Activated naive CD4-positive, alpha-beta T cell (primary cell): ENCODE data around the gene IFT122.

Source experiments
- DNase-seq, 4 experiments: peaks; one replicate each; lab custom pipeline; 2025; lab: John Stamatoyannopoulos, UW

The IFT122 gene

DNA sequence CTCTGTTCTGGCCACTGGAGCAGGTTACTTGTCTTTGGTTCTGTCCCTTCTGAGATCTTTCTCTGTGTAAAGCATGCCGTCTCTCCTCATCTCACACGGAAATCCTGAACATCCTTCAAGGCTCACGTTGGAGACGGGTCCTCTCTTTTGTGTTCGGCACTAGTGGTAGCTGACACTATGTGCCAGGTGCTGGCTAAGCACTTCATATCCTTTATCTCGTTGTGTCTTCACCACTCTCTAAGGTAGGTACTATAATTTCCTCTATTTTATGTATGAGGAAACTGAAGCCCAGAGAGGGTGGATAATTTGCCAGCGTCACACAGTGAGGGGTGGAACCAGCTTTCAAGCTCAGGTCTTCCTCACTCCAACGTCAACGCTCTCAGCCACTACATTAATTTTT lies 1.2 kb downstream of the IFT122 start:
- no peak for DNase-seq

DNA sequence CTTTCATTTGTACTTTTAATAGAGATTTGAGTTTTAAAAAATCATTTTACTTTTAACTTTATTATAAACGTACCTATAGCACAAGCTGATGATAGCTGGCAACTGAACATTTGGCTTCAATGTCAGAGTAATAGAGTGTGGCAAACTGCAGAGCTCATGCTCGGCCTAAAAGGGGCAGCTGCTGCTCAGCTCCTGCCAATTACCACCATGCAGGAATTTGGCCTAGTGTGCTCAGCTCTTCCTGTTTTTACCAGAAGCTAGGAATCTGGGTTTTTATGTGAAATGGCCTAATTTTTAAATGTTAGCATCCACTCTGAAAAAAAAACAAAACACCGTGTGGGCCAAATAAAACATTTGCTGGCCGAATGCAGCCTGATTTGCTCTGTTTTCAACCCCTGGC lies 1.8 kb downstream of the IFT122 start:
- DNase-seq = no peak

DNA sequence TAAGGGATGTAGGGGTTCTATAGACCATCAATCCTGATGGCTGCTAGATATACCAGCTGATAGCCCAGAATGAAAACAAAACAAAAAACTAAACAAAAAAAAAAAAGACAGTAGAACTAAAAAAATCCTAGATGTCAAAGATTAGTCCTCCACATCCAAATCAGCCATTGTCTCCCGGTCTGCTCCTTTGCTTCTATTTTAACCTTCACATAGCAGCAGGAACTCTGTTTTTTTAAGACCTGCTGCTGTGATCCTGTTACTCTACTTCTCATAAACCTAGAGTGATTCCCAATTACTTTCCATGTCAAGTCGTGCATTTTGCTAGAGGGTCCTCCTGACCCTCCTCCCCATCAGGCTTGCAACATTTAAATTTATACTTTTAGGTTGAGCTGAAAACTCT lies 2.5 kb downstream of the IFT122 start:
- DNase-seq = no peak

DNA sequence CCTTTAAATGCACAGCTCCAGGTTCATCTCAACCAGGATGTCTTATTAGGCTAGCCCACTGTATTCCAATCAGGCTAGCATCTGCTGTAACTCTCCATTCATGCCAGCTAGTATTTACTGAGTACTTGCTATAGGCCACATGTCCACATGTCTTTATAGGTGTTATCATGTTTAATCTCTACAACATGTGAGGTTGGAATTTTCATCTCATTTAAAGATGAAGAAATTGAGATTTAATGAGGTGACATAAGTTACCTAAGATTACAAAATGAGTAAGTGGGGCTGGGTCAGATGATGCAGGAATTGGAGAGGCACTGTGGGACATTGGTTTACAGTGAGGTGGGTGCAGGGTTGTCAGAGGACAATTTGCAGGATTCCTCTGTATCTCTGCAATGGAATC lies 2.9 kb downstream of the IFT122 start:
- DNase-seq = no peak

DNA sequence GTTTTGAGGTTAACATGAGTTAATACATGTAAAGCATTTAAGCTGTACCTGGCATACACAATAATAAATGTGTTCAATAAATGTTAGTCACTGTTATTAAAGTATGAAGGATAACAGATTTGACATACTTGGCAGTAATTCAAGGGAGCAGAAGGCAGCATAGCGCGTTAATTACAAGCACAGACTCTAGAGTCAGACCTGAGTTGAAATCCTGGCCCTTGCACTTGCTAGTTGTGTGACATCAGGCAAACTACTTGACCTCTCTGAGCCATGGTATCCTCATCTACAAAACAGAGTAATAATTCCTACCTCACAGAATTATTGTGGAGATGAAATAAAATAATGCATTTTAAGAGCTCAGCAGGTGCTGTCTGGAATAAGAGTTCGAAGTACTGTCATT lies 5.4 kb downstream of the IFT122 start:
- no peak for DNase-seq

DNA sequence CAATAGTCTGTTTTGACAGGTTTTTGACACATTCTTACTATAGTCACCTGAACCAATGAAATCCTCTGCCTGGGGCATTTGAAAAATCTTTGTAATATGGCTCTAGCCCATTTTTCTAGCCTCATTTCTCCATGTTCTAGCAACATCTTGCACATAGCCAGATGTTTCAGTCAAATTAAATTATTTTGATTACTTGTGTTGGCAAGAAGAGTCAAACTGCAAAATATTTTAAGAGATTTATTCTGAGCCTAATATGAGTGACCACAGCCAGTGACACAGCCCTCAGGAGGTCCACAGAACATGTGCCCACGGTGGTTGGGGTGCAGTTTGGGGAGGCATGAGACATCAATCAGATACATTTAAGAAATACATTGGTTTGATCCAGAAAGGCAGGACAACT lies 6.9 kb downstream of the IFT122 start:
- DNase-seq = no peak

DNA sequence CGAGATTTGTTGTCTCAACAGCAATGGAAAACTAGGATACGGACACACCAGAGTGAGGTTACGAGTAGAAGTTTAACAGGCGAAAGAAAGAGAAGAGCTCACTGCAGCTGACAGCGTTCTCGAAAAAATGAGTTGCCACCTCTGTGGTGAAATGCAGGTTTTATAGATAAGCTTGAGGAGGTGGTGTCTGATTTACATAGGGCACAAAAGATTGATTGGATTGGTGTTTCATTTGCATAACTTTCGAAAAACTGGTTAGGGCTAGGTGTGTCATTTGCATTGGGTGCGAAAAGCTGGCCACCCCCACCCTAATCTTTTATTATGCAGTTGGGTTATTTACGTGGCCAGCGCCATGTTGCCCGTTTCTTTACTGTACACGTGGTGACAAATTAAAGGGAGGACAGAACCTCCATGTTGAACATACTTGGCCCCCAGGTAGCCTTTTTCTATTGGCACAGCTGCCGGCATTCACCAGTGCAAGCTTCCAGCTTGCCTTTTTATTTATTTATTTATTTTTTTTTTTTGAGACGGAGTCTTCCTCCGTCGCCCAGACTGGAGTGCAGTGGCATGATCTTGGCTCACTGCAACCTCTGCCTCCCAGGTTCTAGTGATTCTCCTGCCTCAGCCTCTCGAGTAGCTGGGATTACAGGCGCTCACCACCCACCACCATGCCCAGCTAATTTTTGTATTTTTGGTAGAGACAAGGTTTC lies 8.3 kb downstream of the IFT122 start:
- DNase-seq = no peak

DNA sequence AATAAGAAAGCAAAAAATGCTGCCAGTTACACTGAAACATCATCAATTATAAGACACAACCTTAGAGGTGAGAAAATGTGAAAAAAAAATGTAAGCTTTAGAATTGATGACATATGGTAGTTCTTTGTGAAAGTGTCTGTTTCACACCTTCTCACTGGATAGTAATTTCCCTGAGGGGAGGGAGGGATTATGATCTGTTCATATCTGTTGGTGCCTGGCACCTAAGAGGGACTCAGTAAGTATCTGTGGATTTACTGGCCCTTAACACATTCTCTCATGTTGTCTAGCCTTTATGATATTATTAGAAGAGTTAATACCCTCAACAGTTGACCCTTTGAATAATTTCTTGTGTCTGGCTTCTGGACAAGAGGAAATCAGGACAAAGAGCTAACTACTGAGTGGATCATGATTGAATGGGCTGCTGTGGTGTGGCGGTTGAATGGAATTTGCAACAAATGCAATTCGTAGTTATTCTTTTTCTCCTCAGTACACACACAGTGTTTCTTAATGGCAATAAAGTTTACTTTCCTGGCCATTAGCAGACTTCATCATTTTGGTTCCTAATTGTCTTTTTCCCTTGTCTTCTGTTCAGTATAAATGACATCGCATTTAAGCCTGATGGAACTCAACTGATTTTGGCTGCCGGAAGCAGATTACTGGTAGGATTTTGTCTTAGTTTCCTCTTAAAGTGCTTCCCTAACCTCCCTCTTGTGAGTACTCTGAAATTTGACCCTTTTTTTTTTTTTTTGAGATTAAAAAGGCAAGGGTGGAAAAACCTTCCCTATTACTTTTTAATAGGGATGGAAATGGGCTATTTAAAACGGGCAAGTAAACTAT lies 9.5 kb downstream of the IFT122 start:
- no peak for DNase-seq

DNA sequence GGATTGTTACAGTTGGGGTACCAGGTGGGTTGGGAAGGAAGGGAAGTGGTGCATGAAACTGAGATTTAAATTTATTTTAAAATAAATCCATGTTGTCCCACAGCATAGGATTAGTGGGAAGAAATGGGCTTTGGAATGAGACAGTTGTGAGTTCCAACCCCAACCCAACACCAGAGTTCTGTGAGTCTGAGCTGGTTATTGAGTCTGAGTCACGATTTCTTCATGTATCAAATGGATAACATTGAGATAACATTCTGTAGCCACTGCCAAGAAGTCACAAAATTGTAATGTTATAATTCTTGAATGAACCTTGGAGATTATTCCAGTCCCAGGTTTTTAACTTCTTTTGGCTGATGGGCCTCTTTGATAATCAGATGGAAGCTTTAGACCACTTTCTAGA lies 13.7 kb downstream of the IFT122 start:
- DNase-seq = no peak

DNA sequence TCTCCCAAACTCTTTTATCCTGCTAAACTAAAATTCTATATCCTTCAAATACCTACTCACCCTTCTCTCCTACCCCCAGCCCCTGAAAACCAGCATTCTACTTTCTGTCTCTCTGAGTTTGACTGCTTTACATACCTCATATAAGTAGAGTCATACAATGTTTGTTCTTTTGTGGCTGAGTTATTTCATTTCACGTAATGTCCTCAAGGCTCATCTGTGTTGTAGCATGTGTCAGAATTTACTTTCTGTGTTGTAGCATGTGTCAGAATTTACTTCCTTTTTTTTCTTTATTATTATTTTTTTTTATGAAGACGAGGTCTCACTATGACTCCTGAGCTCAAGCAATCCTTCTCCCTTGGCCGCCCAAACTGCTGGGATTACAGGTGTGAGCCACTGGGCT lies 20.1 kb downstream of the IFT122 start:
- no peak for DNase-seq

DNA sequence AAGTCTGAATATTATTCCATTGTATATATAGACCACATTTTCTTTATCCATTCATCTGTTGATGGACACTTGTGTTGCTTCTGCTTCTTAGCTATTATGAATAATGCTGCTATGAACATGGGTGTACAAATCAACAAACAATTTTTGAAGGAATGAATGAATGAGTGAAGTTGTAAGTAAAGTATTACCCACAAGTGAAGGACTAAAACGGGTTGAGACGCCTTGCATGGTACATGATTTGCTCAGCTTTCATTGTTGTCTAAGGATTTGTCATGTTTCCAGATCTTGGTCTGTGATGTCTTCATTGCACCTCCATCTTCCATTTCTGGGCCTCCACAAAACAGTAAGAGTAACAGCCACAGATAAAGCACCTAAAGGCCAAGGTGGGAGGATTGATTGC lies 20.5 kb downstream of the IFT122 start:
- no peak for DNase-seq

DNA sequence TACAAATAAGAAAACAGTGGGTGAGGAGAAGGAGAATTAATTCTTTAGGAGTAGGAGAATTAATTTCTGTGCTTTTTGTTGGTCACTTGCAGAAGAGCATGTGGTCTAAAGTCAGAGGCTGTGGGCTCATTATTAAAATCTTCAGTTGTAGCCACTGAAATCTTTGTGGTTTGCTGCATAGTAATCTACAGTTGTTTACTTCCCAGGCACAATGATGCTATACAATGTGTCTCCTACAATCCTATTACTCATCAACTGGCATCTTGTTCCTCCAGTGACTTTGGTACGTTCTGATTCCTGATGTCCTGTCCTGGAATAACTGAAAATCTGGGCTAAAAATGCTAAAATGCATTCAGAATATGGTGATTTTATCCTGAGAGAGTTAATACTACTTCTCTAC lies 21.0 kb downstream of the IFT122 start:
- no peak for DNase-seq

DNA sequence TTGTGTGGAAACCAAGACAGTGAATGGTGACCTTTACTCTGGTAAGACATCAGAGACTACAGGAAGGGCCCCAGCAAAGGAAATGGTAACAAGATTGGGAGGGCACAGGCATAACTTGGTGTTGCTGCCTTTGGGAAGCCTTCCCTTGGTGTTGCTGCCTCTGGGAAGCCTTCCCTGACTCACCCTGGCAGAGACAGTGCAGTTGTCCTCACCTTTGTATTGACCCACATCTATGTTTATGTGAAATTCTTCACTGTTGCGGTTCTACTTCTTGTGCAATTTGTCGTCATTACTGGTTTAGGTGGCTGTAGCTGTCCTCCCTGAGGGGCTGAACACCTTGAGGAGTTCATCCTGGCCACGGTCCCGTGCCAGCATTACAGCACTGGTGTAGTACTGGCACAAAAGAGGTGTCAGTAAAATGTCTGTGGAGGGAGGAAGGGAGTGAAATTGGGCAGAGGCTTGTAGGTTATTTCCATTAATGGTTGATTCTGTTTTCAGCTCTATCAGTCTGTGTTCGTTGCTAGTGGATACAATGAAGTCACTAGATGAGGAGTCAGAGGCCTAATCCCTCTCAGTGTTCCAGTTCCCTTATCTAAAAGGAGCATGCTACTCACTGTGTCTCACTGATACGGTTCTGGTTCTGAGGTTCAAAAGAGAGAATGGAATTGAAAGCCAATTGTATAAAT lies 21.6 kb downstream of the IFT122 start:
- DNase-seq = no peak

DNA sequence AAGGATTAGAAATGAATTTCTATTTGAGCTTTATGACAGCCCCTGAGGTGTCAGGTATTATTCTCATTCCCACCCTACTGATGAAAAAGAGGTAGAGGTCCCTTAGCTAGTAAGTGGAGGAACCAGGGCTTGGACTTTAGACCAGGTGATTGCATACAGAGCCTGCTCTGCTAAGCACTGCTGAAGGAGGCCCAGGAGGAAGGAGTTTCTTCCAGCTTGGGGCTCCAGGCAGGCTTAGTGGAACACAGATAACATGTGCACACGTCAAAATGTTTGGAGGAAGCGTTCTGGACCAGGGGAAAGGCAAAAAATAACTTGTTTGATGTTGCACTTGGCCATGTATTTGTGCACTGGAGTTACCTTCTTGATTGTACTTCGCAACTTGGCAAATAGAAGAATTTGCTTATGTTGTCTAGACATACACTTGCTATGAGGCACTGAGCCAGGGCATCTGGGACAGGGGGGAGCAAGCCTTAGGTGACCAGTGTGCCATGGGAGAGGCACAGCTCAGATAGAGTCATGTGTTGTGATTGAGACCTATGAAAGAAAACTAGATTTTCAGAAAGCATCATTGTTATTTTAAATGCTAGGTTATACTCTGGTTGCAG lies 22.4 kb downstream of the IFT122 start:
- no peak for DNase-seq

DNA sequence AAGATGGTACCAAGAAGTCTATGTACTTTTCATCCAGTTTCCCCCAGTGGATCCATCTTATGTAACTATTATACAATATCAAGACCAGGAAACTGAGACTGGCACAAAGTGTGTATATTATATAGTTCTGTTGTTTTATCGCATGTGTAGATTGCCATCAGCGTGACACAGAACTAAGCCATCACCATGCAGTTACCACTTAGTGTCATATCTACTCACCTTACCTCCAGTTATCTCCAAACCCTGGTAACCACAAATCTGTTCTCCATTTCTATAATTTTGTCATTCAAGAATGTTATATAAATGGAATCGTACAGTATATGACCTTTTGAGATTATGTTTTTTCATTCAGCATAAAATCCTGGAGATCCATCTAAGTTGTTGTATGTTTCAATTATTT lies 23.1 kb downstream of the IFT122 start:
- no peak for DNase-seq

DNA sequence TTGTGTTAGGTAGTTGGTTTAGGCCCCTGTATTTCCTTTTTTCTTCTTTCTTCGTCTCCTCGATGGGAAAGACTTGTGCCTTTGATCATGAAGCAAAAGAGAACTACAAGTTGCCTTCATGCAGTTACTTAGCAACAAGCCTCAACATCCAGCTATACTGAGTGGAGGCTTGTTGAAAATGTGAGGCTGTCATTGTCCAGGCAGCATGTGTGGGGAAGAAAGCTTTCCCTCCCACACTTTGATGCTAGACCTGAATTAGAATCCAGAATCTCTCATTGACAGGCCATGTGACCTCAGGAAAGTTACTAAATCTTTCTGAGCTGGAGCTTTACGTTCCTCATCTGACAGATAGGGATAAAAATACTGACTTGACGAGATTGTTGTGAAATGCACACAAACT lies 23.7 kb downstream of the IFT122 start:
- DNase-seq = no peak

DNA sequence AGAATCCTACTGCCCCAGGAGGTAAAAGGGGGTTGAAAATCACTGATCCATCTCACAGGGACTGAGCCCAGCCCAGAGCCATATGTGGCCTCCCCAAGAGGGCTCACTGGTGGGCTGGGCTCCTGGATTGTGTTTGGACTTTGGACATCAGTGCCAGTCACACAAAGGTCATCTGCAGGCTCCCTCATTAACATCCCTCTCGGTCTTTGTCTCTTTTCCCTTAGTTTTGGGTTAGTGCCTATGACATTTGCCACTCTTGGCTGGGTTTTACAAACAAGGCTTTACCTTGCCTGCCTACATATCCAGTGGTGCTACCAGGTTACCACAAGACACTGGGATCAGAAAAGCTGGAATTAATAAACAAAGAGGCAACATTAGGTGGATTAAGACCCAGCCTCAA lies 27.9 kb downstream of the IFT122 start:
- no peak for DNase-seq

DNA sequence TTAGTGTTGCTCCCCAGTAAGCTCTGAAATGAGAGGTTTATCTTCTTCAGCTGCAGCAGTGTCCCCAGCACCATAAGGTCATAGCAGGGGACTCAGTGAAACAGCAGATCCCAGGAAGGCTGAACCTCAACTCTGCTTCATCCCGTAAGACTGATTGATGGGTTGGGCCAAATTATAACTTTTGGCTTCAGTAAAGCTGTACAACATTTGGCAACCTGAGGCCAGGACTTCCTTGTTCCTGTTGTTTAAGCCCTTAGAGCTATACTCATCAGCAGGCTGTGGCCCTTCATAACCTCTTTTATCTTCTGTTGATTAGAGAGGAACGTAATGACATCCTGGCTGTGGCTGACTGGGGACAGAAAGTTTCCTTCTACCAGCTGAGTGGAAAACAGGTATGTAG lies 29.0 kb downstream of the IFT122 start:
- no peak for DNase-seq

DNA sequence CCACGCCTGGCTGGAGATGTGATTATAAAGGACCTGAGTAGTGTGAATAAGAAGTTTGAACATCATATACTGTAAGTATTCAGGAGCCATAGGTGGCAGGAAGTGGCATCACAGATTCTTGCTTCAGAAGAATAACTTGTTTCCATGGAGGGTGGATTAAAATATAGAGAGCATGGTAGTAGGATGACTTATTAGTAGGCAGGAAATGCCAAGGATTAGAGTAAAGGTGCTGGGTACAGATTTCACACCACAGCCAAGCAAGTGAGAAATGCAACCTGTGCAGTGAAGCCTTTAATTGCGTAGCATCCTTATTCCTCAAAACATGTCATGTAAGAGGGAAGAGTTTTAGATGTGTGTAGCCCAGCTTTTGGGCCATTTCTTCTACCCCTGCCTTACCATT lies 30.8 kb downstream of the IFT122 start:
- no peak for DNase-seq

DNA sequence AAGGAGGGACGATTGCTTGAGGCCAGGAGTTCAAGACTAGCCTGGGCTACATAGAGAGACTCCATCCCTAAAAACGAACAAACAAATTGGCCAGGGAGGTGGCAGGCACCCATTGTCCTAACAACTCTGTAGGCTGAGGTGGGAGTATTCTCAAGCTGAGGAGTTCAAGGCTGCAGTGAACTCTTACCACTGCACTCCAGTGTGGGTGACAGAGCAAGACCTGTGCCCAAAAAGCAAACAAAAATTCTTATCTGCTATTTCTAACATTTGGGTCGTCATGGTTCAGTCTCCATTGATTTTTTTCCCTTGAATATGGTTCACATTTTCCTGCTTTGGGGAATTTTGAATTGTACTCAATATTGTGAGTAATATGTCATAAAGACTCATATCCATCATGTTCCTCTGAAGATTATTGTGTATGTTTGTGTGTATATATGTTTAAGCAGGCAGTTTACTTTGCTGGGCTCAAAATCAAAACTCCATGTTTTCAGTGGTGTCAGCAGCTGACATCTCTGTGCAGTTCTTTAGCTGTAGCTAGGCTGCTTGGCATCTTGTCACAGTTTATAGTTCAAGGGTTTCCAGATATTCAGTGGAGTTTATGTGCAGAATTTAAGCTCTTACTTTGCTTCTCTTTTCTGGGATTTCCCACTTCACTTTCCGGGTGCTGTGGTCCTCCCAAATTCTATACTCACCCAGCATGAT lies 33.2 kb downstream of the IFT122 start:
- no peak for DNase-seq

DNA sequence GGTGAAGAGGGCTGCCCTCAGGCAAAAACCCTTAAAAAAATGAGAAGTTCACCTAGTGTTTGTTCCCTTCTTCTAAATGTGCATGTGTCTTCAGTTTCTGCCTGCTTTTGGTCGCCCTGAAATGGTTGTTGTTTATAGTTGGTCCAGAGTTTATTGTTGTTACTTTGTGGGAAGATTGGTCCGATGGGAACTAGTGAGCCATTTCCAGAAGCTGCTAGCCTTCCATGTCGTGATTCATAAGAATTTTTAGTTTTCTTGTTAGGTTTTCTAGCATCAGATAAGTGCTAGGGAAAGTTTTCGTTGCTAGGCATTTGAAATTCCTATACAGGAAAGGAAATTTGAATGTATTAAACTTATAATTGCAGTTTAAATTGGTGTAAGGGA lies 33.7 kb downstream of the IFT122 start:
- no peak for DNase-seq
